Measurements from ENCODE around the gene CDH12. TPM values are rescaled to one million over a fixed set of nuclear protein-coding genes. Genes with fewer than 3 reads are reported as not detected.
A peak's percentile ranks its signal among the peaks of the same experiment; 100 is the strongest.

Gene CDH12
- total and polyA plus RNA-seq, 2 donors (not counting 3 experiments of a cell fraction or from before 2014, with no cell fraction given): 0.03 TPM; not detected in 1

- no peaks in the 10 kb centered on the region for H3K36me3 ChIP-seq (ENCODE audit: control insufficient read depth in 2 of 2, extremely low read depth in 1 of 2, insufficient read depth in 2 of 2, low read length in 2 of 2)
- DNase-seq (ENCODE audit: low read depth, low spot score): no peak
- POLR2A ChIA-PET: no interaction called here
These were observed 942.4 kb downstream of the CDH12 start for GRCh38 chr5:21910731-21911130.

GRCh38 chr5:21895766-21896350 is 957.3 kb downstream of the CDH12 start:
- FAIRE-seq: peak; percentile 64
- dilution Hi-C loops (cut with MboI; ENCODE audit: extremely low pct_ligation_motif_present, low sequenced_read_pairs): no loop called here
- no peaks in the 10 kb centered on the region for H3K9me3 ChIP-seq (replicated peaks; ENCODE audit: control insufficient read depth, insufficient read depth, low read length)
- H3K4me3 ChIP-seq (replicated peaks in 1 of 3; ENCODE audit: insufficient read depth in 1 of 3, low read depth in 1 of 3, low read length in 3 of 3): no peak overlapping the region
- no peak overlapping the region for H3K9ac ChIP-seq (replicated peaks; ENCODE audit: extremely low read depth, insufficient read depth, low read length)
- BruUV-seq (replicated peaks): no TSS peak
- DNase-seq (ENCODE audit: low read depth, low spot score): peak; percentile 49
- H3K4me2 ChIP-seq (ENCODE audit: insufficient read depth, low read length): no peak overlapping the region
- H2AFZ ChIP-seq (ENCODE audit: low read depth, low read length): no peak overlapping the region
- no peaks in the 10 kb centered on the region for H3K36me3 ChIP-seq (ENCODE audit: control insufficient read depth in 2 of 2, extremely low read depth in 1 of 2, insufficient read depth in 2 of 2, low read length in 2 of 2)
- H3K4me1 ChIP-seq (ENCODE audit: control insufficient read depth, extremely low read depth, insufficient read depth, low read length): peaks cover 8% of the 10 kb centered on the region
- intact Hi-C loops (cut with micrococcal nuclease): no loop called here
- H3K27ac ChIP-seq (ENCODE audit: insufficient read depth, low read depth, low read length): no peak overlapping the region
- no peaks in the 10 kb centered on the region for H3K27me3 ChIP-seq (ENCODE audit: control insufficient read depth in 2 of 2, insufficient read depth in 2 of 2, low read length in 2 of 2)
- ChIA-PET CTCF (interaction anchor here (0.7 to 1.4 kb wide), 4 partner anchors 9 to 65 kb away, joined by 3 to 6 read pairs (median 3); no protein-coding TSS in a partner anchor), POLR2A (no interaction called here)
- no peak for TF ChIP-seq EZH2 (IDR thresholded peaks at IDR 0.05; ENCODE audit: borderline replicate concordance, low read depth, low read length, severe bottlenecking)
- no peaks in the 10 kb centered on the region for H4K20me1 ChIP-seq (replicated peaks; ENCODE audit: control insufficient read depth, extremely low read depth, insufficient read depth, low read length)
- no peaks in the 10 kb centered on the region for H3K9me1 ChIP-seq (replicated peaks; ENCODE audit: control insufficient read depth, extremely low read depth, insufficient read depth, low read length)
- H3K79me2 ChIP-seq (ENCODE audit: control insufficient read depth, insufficient read depth, low read length): no peaks in the 10 kb centered on the region

More at GRCh38 chr5:21910731-21911130, 942.4 kb downstream of the CDH12 start:
- no peak overlapping the region for H2AFZ ChIP-seq (ENCODE audit: low read depth, low read length)
- H3K4me1 ChIP-seq (ENCODE audit: control insufficient read depth, extremely low read depth, insufficient read depth, low read length): peaks cover 11% of the 10 kb centered on the region
- dilution Hi-C loops (cut with MboI; ENCODE audit: extremely low pct_ligation_motif_present, low sequenced_read_pairs) (no loop called here), intact Hi-C loops (cut with micrococcal nuclease) (no loop called here)
- FAIRE-seq: no peak
- CTCF ChIA-PET: interaction anchor here (2.2 kb wide), 1 partner anchor 8 kb away, joined by 9 read pairs; no protein-coding TSS in a partner anchor
- no peaks in the 10 kb centered on the region for H3K27me3 ChIP-seq (ENCODE audit: control insufficient read depth in 2 of 2, insufficient read depth in 2 of 2, low read length in 2 of 2)
- no peak overlapping the region for H3K27ac ChIP-seq (ENCODE audit: insufficient read depth, low read depth, low read length)
- no peak overlapping the region for H3K4me2 ChIP-seq (ENCODE audit: insufficient read depth, low read length)
- no peaks in the 10 kb centered on the region for H3K79me2 ChIP-seq (ENCODE audit: control insufficient read depth, insufficient read depth, low read length)
- H3K9me1 ChIP-seq (replicated peaks; ENCODE audit: control insufficient read depth, extremely low read depth, insufficient read depth, low read length): no peaks in the 10 kb centered on the region
- H4K20me1 ChIP-seq (replicated peaks; ENCODE audit: control insufficient read depth, extremely low read depth, insufficient read depth, low read length): no peaks in the 10 kb centered on the region
- BruUV-seq (replicated peaks): no TSS peak
- TF ChIP-seq, protein P1, sequence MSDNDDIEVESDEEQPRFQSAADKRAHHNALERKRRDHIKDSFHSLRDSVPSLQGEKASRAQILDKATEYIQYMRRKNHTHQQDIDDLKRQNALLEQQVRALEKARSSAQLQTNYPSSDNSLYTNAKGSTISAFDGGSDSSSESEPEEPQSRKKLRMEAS (IDR thresholded peaks at IDR 0.05; ENCODE audit: insufficient read depth, insufficient read length): no peak
- TF ChIP-seq POLR2AphosphoS5 (IDR thresholded peaks at IDR 0.05; ENCODE audit: insufficient read depth, low read depth, low read length): no peak
- no peak for TF ChIP-seq MYC (IDR thresholded peaks at IDR 0.05; ENCODE audit: low read depth, low read length)
- TF ChIP-seq JUN (IDR thresholded peaks at IDR 0.05; ENCODE audit: borderline replicate concordance, insufficient read depth, insufficient read length, low read depth): no peak
- TF ChIP-seq EZH2 (IDR thresholded peaks at IDR 0.05; ENCODE audit: borderline replicate concordance, low read depth, low read length, severe bottlenecking): no peak
- TF ChIP-seq FOS (IDR thresholded peaks at IDR 0.05; ENCODE audit: borderline replicate concordance, insufficient read depth, low read length): no peak
- H3K4me3 ChIP-seq (replicated peaks in 1 of 3; ENCODE audit: insufficient read depth in 1 of 3, low read depth in 1 of 3, low read length in 3 of 3): no peak overlapping the region
- no peaks in the 10 kb centered on the region for H3K9me3 ChIP-seq (replicated peaks; ENCODE audit: control insufficient read depth, insufficient read depth, low read length)
- H3K9ac ChIP-seq (replicated peaks; ENCODE audit: extremely low read depth, insufficient read depth, low read length): no peak overlapping the region

All from endothelial cell of umbilical vein (primary cell).